WTC11 (cell line): ENCODE results near the gene NPAS3. TPM values are rescaled to one million over a fixed set of nuclear protein-coding genes. Genes with fewer than 3 reads are reported as not detected.

Experiments
- ATAC-seq: fragments of 200-7000 bp; cut with Tn5 transposase; 2 replicates; pipeline ENCODE4 v1.10.0; 2021; ENCODE audit warnings: mild to moderate bottlenecking, moderate library complexity
- CTCF ChIA-PET: fragments of 300-600 bp; sonication (Branson Sonifier 250); formaldehyde crosslinking; loops from one replicate; lab custom pipeline; 2021; ENCODE audit warnings: antibody characterized with exemption; lab: Charles Lee
- POLR2A ChIA-PET: fragments of 350-600 bp; sonication (Branson Sonifier 250); formaldehyde crosslinking; loops from one replicate; lab custom pipeline; 2021; ENCODE audit warnings: antibody characterized with exemption; lab: Charles Lee
- DNase-seq: peaks from one replicate; pipeline ENCODE4 v3.0.0; 2021; ENCODE audit warnings: low spot score
- H3K27ac Mint-ChIP-seq: 2 replicates; pipeline ENCODE4 v1.8.0; 2021; ENCODE audit warnings: mixed read lengths
- H3K27me3 Mint-ChIP-seq: 2 replicates; pipeline ENCODE4 v1.8.0; 2021; ENCODE audit warnings: low read depth, mild to moderate bottlenecking, moderate library complexity, mixed read lengths
- H3K36me3 Mint-ChIP-seq: 2 replicates; pipeline ENCODE4 v1.8.0; 2021; ENCODE audit warnings: mixed read lengths
- H3K4me1 Mint-ChIP-seq: 2 replicates; pipeline ENCODE4 v1.8.0; 2022; ENCODE audit warnings: mixed read lengths
- H3K4me3 Mint-ChIP-seq: 2 replicates; pipeline ENCODE4 v1.8.0; 2021; ENCODE audit warnings: mild to moderate bottlenecking, moderate library complexity, mixed read lengths
- H3K9me3 Mint-ChIP-seq: 2 replicates; pipeline ENCODE4 v1.8.0; 2021; ENCODE audit warnings: mixed read lengths
- AR ChIP-seq: fragments of 250-450 bp; sonication (Bioruptor Pico); IDR thresholded peaks from 2 replicates; pipeline ENCODE4 v1.9.0; 2021; ENCODE audit warnings: mild to moderate bottlenecking
- ARID4B ChIP-seq: sonication (generic); formaldehyde crosslinking; IDR thresholded peaks from 2 replicates; pipeline ENCODE4 v1.8.0; 2023; ENCODE audit warnings: missing genetic modification reagents, mild to moderate bottlenecking, borderline replicate concordance
- ATF1 ChIP-seq: sonication (generic); formaldehyde crosslinking; IDR thresholded peaks from 2 replicates; pipeline ENCODE4 v1.8.1; 2023; ENCODE audit warnings: mild to moderate bottlenecking, moderate library complexity, missing genetic modification reagents
- FOXP1 ChIP-seq: sonication (generic); formaldehyde crosslinking; IDR thresholded peaks from 2 replicates; pipeline ENCODE4 v1.8.0; 2022; ENCODE audit warnings: missing genetic modification reagents, mild to moderate bottlenecking, moderate library complexity, borderline replicate concordance
- GTF2I ChIP-seq: fragments of 250-450 bp; sonication (Bioruptor Pico); conservative IDR thresholded peaks from 2 replicates; pipeline ENCODE4 v1.4.0; 2021; ENCODE audit warnings: mild to moderate bottlenecking
- HMGA2 ChIP-seq: fragments of 250-450 bp; sonication (Bioruptor Pico); IDR thresholded peaks from 2 replicates; pipeline ENCODE4 v1.4.0; 2021; ENCODE audit warnings: mild to moderate bottlenecking, moderate library complexity
- HMGXB4 ChIP-seq: sonication (generic); formaldehyde crosslinking; IDR thresholded peaks from 2 replicates; pipeline ENCODE4 v1.8.1; 2023; ENCODE audit warnings: mild to moderate bottlenecking, moderate library complexity, missing genetic modification reagents
- IRF1 ChIP-seq: sonication (generic); formaldehyde crosslinking; IDR thresholded peaks from 2 replicates; pipeline ENCODE4 v1.8.0; 2023; ENCODE audit warnings: missing genetic modification reagents
- MYBL2 ChIP-seq: sonication (generic); formaldehyde crosslinking; IDR thresholded peaks from 2 replicates; pipeline ENCODE4 v1.8.1; 2023; ENCODE audit warnings: mild to moderate bottlenecking, moderate library complexity, missing genetic modification reagents
- NFATC4 ChIP-seq: fragments of 250-450 bp; sonication (Bioruptor Pico); IDR thresholded peaks from 2 replicates; pipeline ENCODE4 v1.9.0; 2021; ENCODE audit warnings: mild to moderate bottlenecking
- NR2C2 ChIP-seq: sonication (generic); formaldehyde crosslinking; IDR thresholded peaks from 2 replicates; pipeline ENCODE4 v1.8.0; 2022; ENCODE audit warnings: mild to moderate bottlenecking, missing genetic modification reagents
- PRDM15 ChIP-seq: sonication (generic); formaldehyde crosslinking; IDR thresholded peaks from 2 replicates; pipeline ENCODE4 v1.8.0; 2022; ENCODE audit warnings: missing genetic modification reagents
- SMAD4 ChIP-seq: sonication (generic); formaldehyde crosslinking; IDR thresholded peaks from 2 replicates; pipeline ENCODE4 v1.8.0; 2022; ENCODE audit warnings: mild to moderate bottlenecking, missing genetic modification reagents
- TEAD4 ChIP-seq: sonication (generic); formaldehyde crosslinking; IDR thresholded peaks from 2 replicates; pipeline ENCODE4 v1.8.0; 2022; ENCODE audit warnings: mild to moderate bottlenecking, missing genetic modification reagents
- USF1 ChIP-seq: sonication (generic); formaldehyde crosslinking; IDR thresholded peaks from 2 replicates; pipeline ENCODE4 v1.8.0; 2022; ENCODE audit warnings: mild to moderate bottlenecking, missing genetic modification reagents
- ZBTB21 ChIP-seq: sonication (generic); formaldehyde crosslinking; IDR thresholded peaks from 2 replicates; pipeline ENCODE4 v1.8.1; 2023; ENCODE audit warnings: mild to moderate bottlenecking, missing genetic modification reagents, borderline replicate concordance
- ZBTB43 ChIP-seq: sonication (generic); formaldehyde crosslinking; IDR thresholded peaks from 2 replicates; pipeline ENCODE4 v1.8.1; 2023; ENCODE audit warnings: mild to moderate bottlenecking, missing genetic modification reagents
- ZNF512 ChIP-seq: sonication (generic); formaldehyde crosslinking; IDR thresholded peaks from 2 replicates; pipeline ENCODE4 v1.8.1; 2022; ENCODE audit warnings: missing genetic modification reagents, borderline replicate concordance
- total RNA-seq: library from RNA; stranded (reverse); gene quantifications from 3 replicates; pipeline ENCODE4 v1.2.3, GENCODE V29; 2021

NPAS3 gene
- total RNA-seq, 1 experiment from 2014 or later, result 3.2 TPM

GRCh38 chr14:33774161-33774560, 835.5 kb downstream of the NPAS3 start (continued):
- TF ChIP-seq ZBTB43 (CRISPR knock-in tag) (no peak), HMGA2 (CRISPR knock-in tag) (no peak), NFATC4 (CRISPR knock-in tag) (no peak), ZNF512 (CRISPR knock-in tag) (no peak), TEAD4 (CRISPR knock-in tag) (no peak), HMGXB4 (no peak)

GRCh38 chr14:33774723-33775470, 836.2 kb downstream of the NPAS3 start:
- Mint-ChIP-seq H3K4me1 (peaks cover 30% of the 10 kb centered on the region), H3K27me3 (no peaks in the 10 kb centered on the region), H3K36me3 (no peaks in the 10 kb centered on the region), H3K9me3 (no peaks in the 10 kb centered on the region), H3K4me3 (no peak overlapping the region), H3K27ac (no peak overlapping the region)
- CTCF ChIA-PET, result no interaction called here
- DNase-seq (no peak), ATAC-seq (no peak)
- POLR2A ChIA-PET, result no interaction called here
- TF ChIP-seq AR (CRISPR knock-in tag) (no peak), ARID4B (CRISPR knock-in tag) (no peak), NR2C2 (no peak), PRDM15 (no peak), FOXP1 (no peak), GTF2I (CRISPR knock-in tag) (no peak), ATF1 (no peak), USF1 (no peak), IRF1 (no peak), ZBTB21 (CRISPR knock-in tag) (no peak), MYBL2 (CRISPR knock-in tag) (no peak), SMAD4 (CRISPR knock-in tag) (no peak)
